ENCODE measurements around the gene VAV3.

DNA sequence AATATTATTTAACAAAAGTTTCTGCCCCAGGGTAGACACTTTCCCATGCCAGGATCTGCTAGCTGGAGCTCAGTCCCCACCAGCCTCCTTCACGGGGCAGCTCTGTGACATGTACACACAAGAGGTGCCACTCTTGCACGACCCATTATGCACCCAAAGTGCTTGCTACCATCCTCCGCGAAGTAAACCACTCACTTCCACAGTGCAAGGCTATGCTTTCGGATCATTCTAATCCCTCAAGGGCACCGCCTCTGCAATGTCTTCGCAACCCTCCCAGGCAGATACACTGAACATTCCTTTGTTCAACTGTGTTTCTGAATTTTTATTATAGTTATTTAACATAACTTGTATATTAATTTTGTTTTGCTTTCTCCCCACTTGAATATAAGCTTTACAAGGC, 303.8 kb downstream of the VAV3 start:
- no peak for TF ChIP-seq POLR2AphosphoS5 (IDR thresholded peaks at IDR 0.05; ENCODE audit: low read depth)
- TF ChIP-seq CTCF (IDR thresholded peaks at IDR 0.05; ENCODE audit: insufficient read depth, low read length), result no peak
- TF ChIP-seq, protein P1, sequence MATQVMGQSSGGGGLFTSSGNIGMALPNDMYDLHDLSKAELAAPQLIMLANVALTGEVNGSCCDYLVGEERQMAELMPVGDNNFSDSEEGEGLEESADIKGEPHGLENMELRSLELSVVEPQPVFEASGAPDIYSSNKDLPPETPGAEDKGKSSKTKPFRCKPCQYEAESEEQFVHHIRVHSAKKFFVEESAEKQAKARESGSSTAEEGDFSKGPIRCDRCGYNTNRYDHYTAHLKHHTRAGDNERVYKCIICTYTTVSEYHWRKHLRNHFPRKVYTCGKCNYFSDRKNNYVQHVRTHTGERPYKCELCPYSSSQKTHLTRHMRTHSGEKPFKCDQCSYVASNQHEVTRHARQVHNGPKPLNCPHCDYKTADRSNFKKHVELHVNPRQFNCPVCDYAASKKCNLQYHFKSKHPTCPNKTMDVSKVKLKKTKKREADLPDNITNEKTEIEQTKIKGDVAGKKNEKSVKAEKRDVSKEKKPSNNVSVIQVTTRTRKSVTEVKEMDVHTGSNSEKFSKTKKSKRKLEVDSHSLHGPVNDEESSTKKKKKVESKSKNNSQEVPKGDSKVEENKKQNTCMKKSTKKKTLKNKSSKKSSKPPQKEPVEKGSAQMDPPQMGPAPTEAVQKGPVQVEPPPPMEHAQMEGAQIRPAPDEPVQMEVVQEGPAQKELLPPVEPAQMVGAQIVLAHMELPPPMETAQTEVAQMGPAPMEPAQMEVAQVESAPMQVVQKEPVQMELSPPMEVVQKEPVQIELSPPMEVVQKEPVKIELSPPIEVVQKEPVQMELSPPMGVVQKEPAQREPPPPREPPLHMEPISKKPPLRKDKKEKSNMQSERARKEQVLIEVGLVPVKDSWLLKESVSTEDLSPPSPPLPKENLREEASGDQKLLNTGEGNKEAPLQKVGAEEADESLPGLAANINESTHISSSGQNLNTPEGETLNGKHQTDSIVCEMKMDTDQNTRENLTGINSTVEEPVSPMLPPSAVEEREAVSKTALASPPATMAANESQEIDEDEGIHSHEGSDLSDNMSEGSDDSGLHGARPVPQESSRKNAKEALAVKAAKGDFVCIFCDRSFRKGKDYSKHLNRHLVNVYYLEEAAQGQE (IDR thresholded peaks at IDR 0.05; ENCODE audit: insufficient replicate concordance, low read depth), result no peak
- TF ChIP-seq SPI1 (IDR thresholded peaks at IDR 0.05; ENCODE audit: borderline replicate concordance, low read depth), result no peak
- no peak for TF ChIP-seq GABPA (IDR thresholded peaks at IDR 0.05; ENCODE audit: low read depth)
